Endothelial cell of umbilical vein (primary cell): ENCODE results near the gene PRKG1. TPM values are rescaled to one million over a fixed set of nuclear protein-coding genes. Genes with fewer than 3 reads are reported as not detected.

Source experiments
- BruUV-seq: library from RNA; stranded (reverse); fragments of 400-500 nt; replicated peaks from 2 replicates; lab custom pipeline; 2021; lab: Mats Ljungman, UMichigan
- CTCF ChIA-PET: fragments of 300-600, 350-600 bp; sonication (Branson Sonifier 250); formaldehyde crosslinking; loops from one replicate; lab custom pipeline; 2021; ENCODE audit warnings: antibody characterized with exemption, inconsistent platforms; lab: Charles Lee
- POLR2A ChIA-PET: fragments of 300-600, 350-600 bp; sonication (Branson Sonifier 250); formaldehyde crosslinking; loops from one replicate; lab custom pipeline; 2021; ENCODE audit warnings: antibody characterized with exemption, inconsistent platforms; lab: Charles Lee
- DNase-seq: peaks from one replicate; pipeline ENCODE4 v3.0.0-alpha.2; 2011; ENCODE audit warnings: low read depth, low spot score
- FAIRE-seq: peaks from 2 replicates; lab custom pipeline; 2011; peaks lifted over from hg19 to GRCh38; lab: Jason Lieb, UNC
- H2AFZ ChIP-seq: 2 replicates; pipeline ENCODE4 v1.6.0; 2012; ENCODE audit warnings: low read depth, low read length, control low read depth, inconsistent platforms
- H3K27ac ChIP-seq: 2 replicates; pipeline ENCODE4 v1.5.1; 2011; ENCODE audit warnings: low read depth, mild to moderate bottlenecking, control low read depth, low read length, moderate library complexity; ENCODE audit not compliant: insufficient read depth
- H3K27me3 ChIP-seq, 2 experiments: 2 replicates each; pipeline versions ENCODE4 v1.6.0 to v1.6.1; 2011; ENCODE audit warnings: low read length in 2 of 2, mixed read lengths in 1 of 2; ENCODE audit not compliant: control insufficient read depth in 2 of 2, insufficient read depth in 2 of 2
- H3K36me3 ChIP-seq, 2 experiments: 2 replicates in 1 of 2; 3 replicates in 1 of 2; pipeline ENCODE4 v1.5.1; 2011; ENCODE audit warnings: low read length in 2 of 2, mild to moderate bottlenecking in 1 of 2, moderate library complexity in 1 of 2; ENCODE audit not compliant: control insufficient read depth in 2 of 2, insufficient read depth in 2 of 2; ENCODE audit errors: extremely low read depth in 1 of 2
- H3K4me1 ChIP-seq: 3 replicates; pipeline ENCODE4 v1.5.1; 2011; ENCODE audit warnings: mild to moderate bottlenecking, low read length; ENCODE audit not compliant: control insufficient read depth, insufficient read depth; ENCODE audit errors: extremely low read depth
- H3K4me2 ChIP-seq: 2 replicates; pipeline ENCODE4 v1.6.1; 2011; ENCODE audit warnings: low read length, control low read depth, mixed read lengths; ENCODE audit not compliant: insufficient read depth
- H3K4me3 ChIP-seq, 3 experiments: fragments of 200-600 bp in 1 of 3; sonication (generic), shearing (Covaris generic) in 1 of 3; replicated peaks in 1 of 3; 2 replicates each; pipeline ENCODE4 v1.5.1; 2011 to 2016; ENCODE audit warnings: control low read depth in 3 of 3, low read length in 3 of 3, mild to moderate bottlenecking in 2 of 3, inconsistent platforms in 1 of 3, low read depth in 1 of 3, moderate library complexity in 1 of 3; ENCODE audit not compliant: insufficient read depth in 1 of 3
- H3K79me2 ChIP-seq: 2 replicates; pipeline ENCODE4 v1.6.0; 2012; ENCODE audit warnings: low read length, inconsistent platforms; ENCODE audit not compliant: control insufficient read depth, insufficient read depth
- H3K9ac ChIP-seq: replicated peaks from 2 replicates; pipeline ENCODE3; 2011; ENCODE audit warnings: low read length, control low read depth; ENCODE audit not compliant: insufficient read depth; ENCODE audit errors: extremely low read depth
- H3K9me1 ChIP-seq: replicated peaks from 3 replicates; pipeline ENCODE4 v1.6.0; 2011; ENCODE audit warnings: mild to moderate bottlenecking, low read length; ENCODE audit not compliant: control insufficient read depth, insufficient read depth; ENCODE audit errors: extremely low read depth
- H3K9me3 ChIP-seq: replicated peaks from 2 replicates; pipeline ENCODE4 v1.5.1; 2012; ENCODE audit warnings: low read length, inconsistent platforms; ENCODE audit not compliant: control insufficient read depth, insufficient read depth
- H4K20me1 ChIP-seq: replicated peaks from 2 replicates; pipeline ENCODE3; 2011; ENCODE audit warnings: mild to moderate bottlenecking, low read length; ENCODE audit not compliant: control insufficient read depth, insufficient read depth; ENCODE audit errors: extremely low read depth
- CTCF ChIP-seq, 2 donors: IDR thresholded peaks; 1 replicate in 1 of 2; 2 replicates in 1 of 2; pipeline ENCODE4 v1.5.1; 2011; ENCODE audit warnings: low read length in 2 of 2, mild to moderate bottlenecking in 2 of 2, moderate library complexity in 2 of 2, control low read depth in 1 of 2, inconsistent platforms in 1 of 2, low read depth in 1 of 2; ENCODE audit not compliant: insufficient read depth in 1 of 2; ENCODE audit errors: extremely low read depth in 1 of 2
- EZH2 ChIP-seq: IDR thresholded peaks from 2 replicates; pipeline ENCODE4 v1.6.1; 2012; ENCODE audit warnings: borderline replicate concordance, low read depth, mild to moderate bottlenecking, moderate library complexity, low read length, inconsistent platforms; ENCODE audit not compliant: severe bottlenecking
- FOS ChIP-seq: IDR thresholded peaks from 2 replicates; pipeline ENCODE4 v1.6.1; 2011; ENCODE audit warnings: mild to moderate bottlenecking, low read length, moderate library complexity, borderline replicate concordance; ENCODE audit not compliant: insufficient read depth
- GATA2 ChIP-seq: IDR thresholded peaks from 2 replicates; pipeline ENCODE4 v1.7.0; 2011; ENCODE audit warnings: low read depth, mild to moderate bottlenecking, moderate library complexity, mixed read lengths, low read length; ENCODE audit not compliant: insufficient read length, insufficient read depth
- JUN ChIP-seq: IDR thresholded peaks from 2 replicates; pipeline ENCODE4 v1.6.1; 2011; ENCODE audit warnings: borderline replicate concordance, low read depth; ENCODE audit not compliant: insufficient read length, insufficient read depth
- MAX ChIP-seq: IDR thresholded peaks from 2 replicates; pipeline ENCODE4 v1.6.1; 2011; ENCODE audit not compliant: insufficient read depth, insufficient read length
- MYC ChIP-seq: IDR thresholded peaks from one replicate; pipeline ENCODE4 v1.6.1; 2011; ENCODE audit warnings: mild to moderate bottlenecking, low read depth, low read length
- POLR2A ChIP-seq: IDR thresholded peaks from 2 replicates; pipeline ENCODE4 v1.6.1; 2012; ENCODE audit warnings: low read depth, mild to moderate bottlenecking, control low read depth, low read length
- POLR2AphosphoS5 ChIP-seq: IDR thresholded peaks from 2 replicates; pipeline ENCODE4 v1.6.1; 2012; ENCODE audit warnings: low read depth, mild to moderate bottlenecking, control low read depth, low read length, moderate library complexity; ENCODE audit not compliant: insufficient read depth
- dilution Hi-C: fragments of 300-500 bp; cut with MboI; formaldehyde crosslinking; loops from one replicate; pipeline ENCODE4 v1.15.0; 2019; ENCODE audit warnings: low sequenced_read_pairs; ENCODE audit not compliant: extremely low pct_ligation_motif_present
- intact Hi-C: fragments of 100-400 bp; cut with micrococcal nuclease; formaldehyde crosslinking; loops from one replicate; pipeline ENCODE4 v1.10.0; 2022
- polyA plus RNA-seq, 4 experiments: library from polyadenylated mRNA; depleted of rRNA in 3 of 4; stranded (reverse) in 3 of 4; unstranded in 1 of 4; fragments of >200 nt; gene quantifications; 2 replicates each; pipeline versions ENCODE4 v1.2.1 to v1.2.3, GENCODE V29; 2011 to 2012; ENCODE audit warnings: missing spikeins in 1 of 4
- total RNA-seq: library from RNA; stranded (reverse); gene quantifications from 2 replicates; pipeline ENCODE4 v1.2.3, GENCODE V29; 2021

The PRKG1 gene
- total and polyA plus RNA-seq, 2 donors (not counting 3 experiments of a cell fraction or from before 2014, with no cell fraction given), result 0.01 to 0.18 TPM

- FAIRE-seq (no peak), DNase-seq (no peak)
- no peak overlapping the region for H3K9ac ChIP-seq
- H3K27ac ChIP-seq, result no peak overlapping the region
- no peaks in the 10 kb centered on the region for H4K20me1 ChIP-seq
- H3K4me1 ChIP-seq, result peaks cover 8% of the 10 kb centered on the region
- no peaks in the 10 kb centered on the region for H3K27me3 ChIP-seq
- intact Hi-C loops, result no loop called here
- H3K9me1 ChIP-seq, result no peaks in the 10 kb centered on the region
- ChIA-PET CTCF (no interaction called here), POLR2A (no interaction called here)
- no peaks in the 10 kb centered on the region for H3K36me3 ChIP-seq
- dilution Hi-C loops, result no loop called here
- H3K9me3 ChIP-seq, result no peaks in the 10 kb centered on the region
- TF ChIP-seq MAX, result no peak
- TF ChIP-seq MYC, result no peak
- TF ChIP-seq EZH2, result no peak
- no peak for TF ChIP-seq JUN
- H3K4me2 ChIP-seq, result no peak overlapping the region
- no TSS peak for BruUV-seq
- no peak overlapping the region for H2AFZ ChIP-seq
- H3K4me3 ChIP-seq, result no peak overlapping the region
- no peaks in the 10 kb centered on the region for H3K79me2 ChIP-seq
Observed at GRCh38 chr10:51924359-51924758, 850.1 kb downstream of the PRKG1 start.

GRCh38 chr10:51926337-51926736 lies 852.0 kb downstream of the PRKG1 start:
- dilution Hi-C loops, result no loop called here
- TF ChIP-seq JUN (no peak), POLR2AphosphoS5 (no peak), GATA2 (no peak), POLR2A (no peak), EZH2 (no peak), MAX (no peak), MYC (no peak), CTCF (IDR thresholded peaks at IDR 0.05; ENCODE audit: extremely low read depth in 1 of 2, insufficient read depth in 1 of 2, low read depth in 1 of 2, low read length in 2 of 2) (no peak), FOS (no peak)
- ChIA-PET POLR2A (interaction anchor here (0.6 kb wide), 1 partner anchor 187 kb away, joined by 6 read pairs; no protein-coding TSS in a partner anchor), CTCF (interaction anchor here (1.5 kb wide), 1 partner anchor 253 kb away, joined by 3 read pairs; no protein-coding TSS in a partner anchor)
- Histone ChIP-seq H3K9me1 (no peaks in the 10 kb centered on the region), H4K20me1 (no peaks in the 10 kb centered on the region), H3K4me1 (no peaks in the 10 kb centered on the region), H3K27me3 (no peaks in the 10 kb centered on the region), H3K27ac (no peak overlapping the region), H3K9me3 (no peaks in the 10 kb centered on the region), H3K4me2 (no peak overlapping the region), H3K9ac (no peak overlapping the region), H3K4me3 (no peak overlapping the region), H3K79me2 (no peaks in the 10 kb centered on the region), H2AFZ (no peak overlapping the region), H3K36me3 (no peaks in the 10 kb centered on the region)
- intact Hi-C loops, result no loop called here
- DNase-seq, result no peak
- no TSS peak for BruUV-seq
- no peak for FAIRE-seq
